NCI-H1436 (cell line): ENCODE results near the gene RICTOR.

Experiments
- DNase-seq: peaks from one replicate; lab custom pipeline; 2025; lab: John Stamatoyannopoulos, UW

The RICTOR gene

GRCh38 chr5:39092581-39093351, 18.6 kb upstream of the RICTOR start:
- no peak for DNase-seq

GRCh38 chr5:39091940-39092580, 17.9 kb upstream of the RICTOR start:
- DNase-seq: no peak

DNA sequence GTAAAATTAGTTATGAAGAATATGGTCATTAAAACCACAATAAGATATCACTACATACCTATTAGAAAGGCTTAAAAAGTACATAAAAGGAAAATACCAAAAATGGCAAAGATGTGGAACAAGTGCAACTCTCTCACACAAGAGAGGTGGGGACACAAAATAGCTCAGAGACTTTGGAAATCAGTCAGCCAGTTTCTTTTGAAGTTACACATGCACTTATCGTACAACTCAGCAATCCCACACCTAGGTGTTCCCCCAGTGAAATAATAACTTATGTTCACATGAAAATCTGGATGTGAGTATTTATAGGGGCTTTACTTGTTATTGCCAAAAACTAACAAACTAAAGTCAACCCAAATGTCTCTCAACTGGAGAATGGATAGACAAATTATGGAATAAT, 9.8 kb upstream of the RICTOR start:
- no peak for DNase-seq

- DNase-seq: no peak
These were observed 8.8 kb upstream of the RICTOR start for GRCh38 chr5:39082995-39083394.

- no peak for DNase-seq
These were observed 6.5 kb upstream of the RICTOR start for GRCh38 chr5:39080597-39081204.

DNA sequence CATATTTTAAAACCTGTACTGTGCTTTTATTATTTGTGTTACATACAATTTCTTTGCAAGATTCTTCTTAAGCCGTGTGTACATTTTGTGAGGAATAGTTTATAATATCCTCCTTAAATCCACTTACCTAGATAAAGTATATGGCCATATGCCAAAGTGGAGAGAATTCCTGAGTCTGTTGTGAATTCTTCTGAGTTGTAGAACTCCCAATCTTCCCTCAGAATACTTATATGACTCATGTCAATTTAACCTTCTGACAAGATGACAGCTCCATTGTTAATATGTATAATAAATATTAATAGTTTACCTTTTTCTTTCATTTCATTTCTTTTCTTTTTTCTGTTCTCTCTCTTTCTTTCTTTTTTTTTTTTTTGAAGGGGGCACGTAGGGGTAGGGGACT, 6.0 kb upstream of the RICTOR start:
- no peak for DNase-seq

GRCh38 chr5:39079147-39079546, 4.9 kb upstream of the RICTOR start:
- no peak for DNase-seq

GRCh38 chr5:39076757-39077728, 2.8 kb upstream of the RICTOR start:
- no peak for DNase-seq

DNA sequence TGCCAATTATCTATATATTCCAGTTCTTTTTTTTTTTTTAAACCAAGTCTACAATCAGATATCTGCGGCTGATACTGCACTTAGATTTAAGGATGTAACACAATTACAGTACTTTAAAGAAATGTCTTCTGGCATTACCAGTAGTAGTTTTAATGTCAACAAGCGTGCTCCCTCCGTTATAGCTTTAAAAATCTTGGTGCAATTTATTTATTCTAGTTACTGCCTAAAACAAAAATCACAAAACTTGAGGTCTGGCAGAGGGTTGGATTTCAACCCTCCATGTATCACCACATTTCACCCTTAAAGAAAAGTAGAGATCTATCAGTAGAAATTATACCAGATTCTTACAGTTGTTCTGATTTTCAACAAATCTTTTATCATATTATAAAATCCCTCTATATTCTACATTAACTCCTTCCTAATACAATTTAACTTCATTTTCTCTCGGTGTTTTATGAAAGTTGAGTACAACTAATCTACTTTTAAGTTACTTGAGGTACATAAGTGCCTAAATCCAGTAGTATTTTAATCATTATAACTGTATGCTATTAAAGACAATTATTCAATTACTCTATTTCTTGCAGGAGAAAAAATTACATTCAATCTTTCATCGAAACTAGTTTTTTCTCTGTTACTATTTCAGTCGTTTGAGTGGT, 2.0 kb upstream of the RICTOR start:
- DNase-seq: no peak

GRCh38 chr5:39073767-39074016, 507 bp downstream of the RICTOR start:
- no peak for DNase-seq

GRCh38 chr5:39072925-39073766, 1.1 kb downstream of the RICTOR start:
- DNase-seq: no peak

DNA sequence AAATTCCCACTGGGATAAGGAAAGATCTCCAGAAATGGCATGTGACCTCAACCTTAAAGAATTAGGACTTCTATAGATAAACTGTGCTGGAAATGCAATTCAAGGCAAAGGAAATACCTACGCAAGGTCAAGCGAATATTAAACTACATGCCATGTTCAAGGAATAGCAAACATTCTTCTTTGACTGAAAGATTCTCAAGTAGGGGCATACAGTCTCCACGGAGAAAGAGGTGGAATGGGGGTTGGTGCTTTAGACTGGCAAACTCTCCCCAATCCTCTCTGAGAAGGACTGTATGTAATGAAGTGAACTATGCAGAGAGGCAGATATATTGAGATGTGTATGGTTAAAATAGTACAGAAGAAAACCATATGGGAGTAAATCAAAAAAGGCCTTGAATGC, 6.1 kb downstream of the RICTOR start:
- no peak for DNase-seq

GRCh38 chr5:39064450-39064849, 9.7 kb downstream of the RICTOR start:
- no peak for DNase-seq

DNA sequence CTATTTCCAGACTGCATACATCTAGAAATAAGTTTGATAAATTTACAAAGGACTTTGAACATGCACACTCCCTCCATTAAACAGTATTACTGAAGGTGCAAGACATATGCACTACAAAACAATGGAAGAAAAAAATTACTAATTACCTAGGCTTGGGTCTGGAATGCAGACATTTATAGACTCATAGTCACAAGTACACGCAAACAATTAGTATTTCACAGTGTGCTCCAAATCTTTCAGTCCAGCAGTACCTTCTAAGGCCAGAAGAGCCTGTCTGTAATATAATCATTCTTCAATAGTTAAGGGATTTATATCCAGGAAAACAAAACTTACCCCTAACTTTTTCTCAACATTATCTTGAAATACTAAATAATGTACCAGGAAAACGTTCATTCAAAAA, 11.2 kb downstream of the RICTOR start:
- no peak for DNase-seq

- DNase-seq: no peak
These were observed 11.7 kb downstream of the RICTOR start for GRCh38 chr5:39062530-39062929.

GRCh38 chr5:39062104-39062503, 12.1 kb downstream of the RICTOR start:
- DNase-seq: no peak

DNA sequence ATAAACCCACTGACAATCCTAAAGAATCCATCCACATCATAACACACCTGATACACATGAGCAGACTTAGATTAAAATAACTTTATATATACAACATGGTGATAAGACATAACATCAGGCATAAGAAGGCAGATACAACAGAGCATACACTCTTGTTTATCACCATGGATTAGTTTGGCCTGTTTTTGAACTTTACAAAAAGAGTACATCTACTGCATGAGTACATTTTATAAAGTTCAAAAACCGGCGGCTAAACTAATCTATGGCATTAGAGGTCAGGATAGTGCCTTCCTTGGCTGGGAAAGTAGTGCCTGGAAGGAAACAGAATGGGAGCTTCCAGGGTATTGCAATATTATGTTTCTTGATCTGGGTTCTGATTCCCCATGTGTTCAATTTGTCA, 15.1 kb downstream of the RICTOR start:
- no peak for DNase-seq

GRCh38 chr5:39058178-39058921, 15.8 kb downstream of the RICTOR start:
- no peak for DNase-seq

- DNase-seq: no peak
These were observed 16.5 kb downstream of the RICTOR start for GRCh38 chr5:39057734-39058133.

DNA sequence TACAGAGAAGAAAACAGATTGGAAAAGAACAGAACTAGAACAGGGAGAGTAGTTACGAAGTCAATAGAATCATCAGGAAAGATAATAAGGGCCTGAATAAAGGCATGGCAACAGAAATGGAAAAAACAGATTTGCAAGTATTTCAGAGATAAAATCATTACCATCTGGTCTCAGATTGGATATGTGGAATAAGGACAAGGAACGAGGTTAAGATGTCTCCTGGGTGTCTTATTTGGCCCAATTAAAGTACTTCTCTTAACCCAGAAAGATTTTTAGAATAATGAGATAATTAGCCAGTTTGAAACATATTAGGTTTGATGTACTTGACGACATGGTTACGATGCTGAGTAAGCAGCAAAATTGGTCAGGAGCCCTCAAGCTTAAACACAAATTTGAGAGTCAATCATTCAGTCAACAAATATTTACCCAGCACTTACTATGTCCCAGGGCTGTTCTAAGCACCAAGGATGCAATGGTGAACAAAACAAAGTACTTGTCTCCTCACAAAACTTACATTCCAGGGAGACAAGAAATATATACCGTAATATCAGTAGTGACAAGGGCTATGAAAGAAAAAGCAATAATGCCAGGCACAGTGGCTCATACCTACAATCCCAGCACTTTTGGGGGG, 18.3 kb downstream of the RICTOR start:
- no peak for DNase-seq
